Spleen (tissue), 7 donors: ENCODE results near the gene SLC1A2.

Source experiments
- CTCF ChIP-seq, 11 experiments: fragments of 200-600 bp in 7 of 11; fragments of 450-650 bp in 4 of 11; sonication (generic) in 4 of 11; IDR thresholded peaks in 8 of 11; conservative IDR thresholded peaks in 3 of 11; 1 replicate in 7 of 11; 2 replicates in 4 of 11; pipeline versions ENCODE4 v1.4.0 to v1.8.0; 2016 to 2021; ENCODE audit warnings: antibody characterized with exemption in 11 of 11, inconsistent platforms in 4 of 11, mild to moderate bottlenecking in 1 of 11
- POLR2A ChIP-seq, 3 donors: fragments of 450-650 bp; IDR thresholded peaks; one replicate each; pipeline ENCODE4 v1.5.1; 2017; ENCODE audit warnings: antibody characterized with exemption in 3 of 3, mild to moderate bottlenecking in 1 of 3
- POLR2AphosphoS5 ChIP-seq, 3 donors: sonication (generic); formaldehyde crosslinking; IDR thresholded peaks; one replicate each; pipeline ENCODE4 v1.5.1; 2017; ENCODE audit warnings: antibody characterized with exemption in 3 of 3
- donor health status: DM: no; HTN: no; CAD: no; lungs with moderate emphysema.
- donor health status: DM: no; HTN: no; CAD: no.
- donor health status: DM: no; HTN: no; CAD: no.

GRCh38 chr11:35418282-35419183 lies 825 bp downstream of the SLC1A2 start:
- no peak for TF ChIP-seq POLR2AphosphoS5 (IDR thresholded peaks at IDR 0.05)
- no peak for TF ChIP-seq POLR2A (IDR thresholded peaks at IDR 0.05)
- TF ChIP-seq CTCF (IDR thresholded peaks at IDR 0.05 in 8 of 11, conservative IDR thresholded peaks at IDR 0.05 in 3 of 11) = no peak
